K562 treated with DMSO at 1 percent for 48 hours (cell line): ENCODE measurements around the gene SLC16A9. TPM values are rescaled to one million over a fixed set of nuclear protein-coding genes. Genes with fewer than 3 reads are reported as not detected.

Experiments
- total RNA-seq: library from RNA; unstranded; fragments of 300-600 nt; gene quantifications from 2 replicates; pipeline ENCODE4 v1.2.3, GENCODE V29; 2022; ENCODE audit warnings: low replicate concordance; ENCODE audit errors: extremely low read depth

Gene SLC16A9, protein sequence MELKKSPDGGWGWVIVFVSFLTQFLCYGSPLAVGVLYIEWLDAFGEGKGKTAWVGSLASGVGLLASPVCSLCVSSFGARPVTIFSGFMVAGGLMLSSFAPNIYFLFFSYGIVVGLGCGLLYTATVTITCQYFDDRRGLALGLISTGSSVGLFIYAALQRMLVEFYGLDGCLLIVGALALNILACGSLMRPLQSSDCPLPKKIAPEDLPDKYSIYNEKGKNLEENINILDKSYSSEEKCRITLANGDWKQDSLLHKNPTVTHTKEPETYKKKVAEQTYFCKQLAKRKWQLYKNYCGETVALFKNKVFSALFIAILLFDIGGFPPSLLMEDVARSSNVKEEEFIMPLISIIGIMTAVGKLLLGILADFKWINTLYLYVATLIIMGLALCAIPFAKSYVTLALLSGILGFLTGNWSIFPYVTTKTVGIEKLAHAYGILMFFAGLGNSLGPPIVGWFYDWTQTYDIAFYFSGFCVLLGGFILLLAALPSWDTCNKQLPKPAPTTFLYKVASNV
- not detected in 2 replicates for total RNA-seq

GRCh38 chr10:59709395-59710125 lies at the start of gene SLC16A9:
SLC16A9 (minus strand) TSS chr10:59709850; CDS start chr10:59684291, 25,559 bp downstream.

DNA sequence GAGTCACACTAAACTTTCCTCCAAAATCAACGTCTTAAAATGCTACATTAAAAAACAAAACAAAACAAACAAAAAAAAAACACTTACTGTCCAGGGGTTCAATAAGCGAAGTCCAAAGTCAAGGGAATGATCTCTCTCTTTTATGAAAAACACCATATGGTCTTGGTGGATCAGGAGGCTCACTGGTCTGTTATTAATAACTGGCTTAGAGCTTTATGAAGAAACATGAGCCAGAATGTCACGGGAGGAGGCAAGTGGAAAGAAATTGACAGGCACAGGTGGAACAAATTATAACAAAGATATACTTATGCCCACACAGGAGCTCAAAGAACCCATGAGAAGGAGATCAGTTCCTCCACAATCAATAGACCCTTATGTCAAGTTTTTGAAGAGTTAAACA lies 43.6 kb upstream of the SLC16A9 start, which contains the start of gene MRLN:
Gene MRLN (minus strand): TSS at position 189 of the 400 bp plus-strand sequence.

Other genes with a start within 250 kb of the SLC16A9 start
- gene MRLN, start 43.6 kb upstream of the SLC16A9 start, total RNA-seq, result not detected in 2 replicates
- gene CCDC6, start 196.7 kb upstream of the SLC16A9 start, total RNA-seq, result not detected in 2 replicates